B cell (primary cell): ENCODE results near the gene ASXL2. TPM values are rescaled to one million over a fixed set of nuclear protein-coding genes. Genes with fewer than 3 reads are reported as not detected.

Experiments
- ATAC-seq: fragments of 200-7000 bp; cut with Tn5 transposase; one replicate; pipeline ENCODE4 v1.10.0; 2021; ENCODE audit warnings: low read depth, mild to moderate bottlenecking, moderate number of reproducible peaks, moderate library complexity
- CTCF ChIA-PET: fragments of 350-600 bp; sonication (Branson Sonifier 250); formaldehyde crosslinking; loops from one replicate; lab custom pipeline; 2021; ENCODE audit warnings: antibody characterized with exemption, inconsistent platforms; lab: Charles Lee
- POLR2A ChIA-PET: fragments of 350-600 bp; sonication (Branson Sonifier 250); formaldehyde crosslinking; loops from one replicate; lab custom pipeline; 2021; ENCODE audit warnings: antibody characterized with exemption; lab: Charles Lee
- DNase-seq: peaks from one replicate; pipeline ENCODE4 v3.0.0; 2013
- H2AFZ ChIP-seq: 2 replicates; pipeline ENCODE4 v1.6.1; 2012; ENCODE audit warnings: mild to moderate bottlenecking, low read depth, low read length; ENCODE audit not compliant: insufficient read depth, poor library complexity, severe bottlenecking
- H3K27ac ChIP-seq, 2 donors: 1 replicate in 1 of 2; 2 replicates in 1 of 2; pipeline ENCODE4 v1.5.1; 2012 to 2013; ENCODE audit warnings: low read length in 2 of 2, mild to moderate bottlenecking in 2 of 2, moderate library complexity in 1 of 2
- H3K27me3 ChIP-seq, 4 experiments: fragments of 200-600 bp in 1 of 4; sonication (generic) in 1 of 4; replicated peaks in 1 of 4; 1 replicate in 2 of 4; 2 replicates in 2 of 4; pipeline versions ENCODE4 v1.6.1 to v1.7.0; 2013 to 2016; ENCODE audit warnings: low read length in 3 of 4, mild to moderate bottlenecking in 2 of 4, mixed read lengths in 1 of 4, moderate library complexity in 1 of 4; ENCODE audit not compliant: insufficient read depth in 4 of 4, control insufficient read depth in 3 of 4; ENCODE audit errors: control extremely low read depth in 1 of 4
- H3K36me3 ChIP-seq, 2 experiments: replicated peaks in 1 of 2; 1 replicate in 1 of 2; 2 replicates in 1 of 2; pipeline versions ENCODE4 v1.6.1 to v1.7.1; 2013; ENCODE audit warnings: low read length in 1 of 2; ENCODE audit not compliant: insufficient read depth in 2 of 2, control insufficient read depth in 1 of 2; ENCODE audit errors: control extremely low read depth in 1 of 2, extremely low read depth in 1 of 2
- H3K4me1 ChIP-seq, 2 donors: fragments of 200-600 bp in 1 of 2; sonication (generic) in 1 of 2; 1 replicate in 1 of 2; 2 replicates in 1 of 2; pipeline versions ENCODE4 v1.5.1 to v1.6.1; 2013 to 2017; ENCODE audit warnings: low read length in 2 of 2; ENCODE audit not compliant: control insufficient read depth in 2 of 2, insufficient read depth in 2 of 2
- H3K4me2 ChIP-seq: replicated peaks from 2 replicates; pipeline ENCODE3; 2012; ENCODE audit warnings: mild to moderate bottlenecking, low read depth, low read length; ENCODE audit not compliant: poor library complexity, severe bottlenecking
- H3K4me3 ChIP-seq, 5 experiments: fragments of 200-600 bp in 1 of 5; sonication (generic) in 1 of 5; 1 replicate in 3 of 5; 2 replicates in 2 of 5; pipeline versions ENCODE4 v1.5.1 to v1.7.0; 2011 to 2016; ENCODE audit warnings: low read length in 4 of 5, mild to moderate bottlenecking in 4 of 5, low read depth in 2 of 5, control low read depth in 1 of 5, moderate library complexity in 1 of 5; ENCODE audit not compliant: insufficient read depth in 1 of 5; ENCODE audit errors: control extremely low read depth in 1 of 5, extremely low read depth in 1 of 5
- H3K79me2 ChIP-seq: fragments of 200-600 bp; sonication (generic); one replicate; pipeline ENCODE4 v1.6.0; 2016; ENCODE audit warnings: low read length; ENCODE audit not compliant: control insufficient read depth, insufficient read depth
- H3K9ac ChIP-seq: fragments of 200-600 bp; sonication (generic); 2 replicates; pipeline ENCODE4 v1.6.1; 2017; ENCODE audit warnings: mild to moderate bottlenecking, low read length, moderate library complexity
- H3K9me3 ChIP-seq, 3 donors: one replicate each; pipeline versions ENCODE4 v1.6.1 to v1.7.1; 2013; ENCODE audit warnings: low read length in 2 of 3; ENCODE audit not compliant: control insufficient read depth in 2 of 3, insufficient read depth in 1 of 3; ENCODE audit errors: control extremely low read depth in 1 of 3
- H4K20me1 ChIP-seq: 2 replicates; pipeline ENCODE4 v1.6.0; 2012; ENCODE audit warnings: mild to moderate bottlenecking, low read length; ENCODE audit not compliant: insufficient read depth, control insufficient read depth, poor library complexity, severe bottlenecking
- H3K27ac Mint-ChIP-seq: one replicate; pipeline ENCODE4 v1.8.0; 2021; ENCODE audit warnings: mixed read lengths
- H3K27me3 Mint-ChIP-seq: one replicate; pipeline ENCODE4 v1.8.0; 2021; ENCODE audit warnings: mixed read lengths
- H3K4me1 Mint-ChIP-seq: one replicate; pipeline ENCODE4 v1.8.0; 2021; ENCODE audit warnings: mixed read lengths
- H3K4me3 Mint-ChIP-seq: one replicate; pipeline ENCODE4 v1.8.0; 2021; ENCODE audit warnings: mixed read lengths
- H3K9me3 Mint-ChIP-seq: one replicate; pipeline ENCODE4 v1.8.0; 2022; ENCODE audit warnings: mixed read lengths; ENCODE audit not compliant: insufficient read depth
- EZH2 ChIP-seq: IDR thresholded peaks from 2 replicates; pipeline ENCODE4 v1.6.1; 2012; ENCODE audit warnings: borderline replicate concordance, low read depth, mild to moderate bottlenecking, moderate library complexity, low read length; ENCODE audit not compliant: insufficient read depth, poor library complexity, severe bottlenecking
- WGBS: methylation state at CpG from one replicate; pipeline ENCODE4 v1.1.5; 2013; ENCODE audit warnings: missing lambda C conversion rate; ENCODE audit not compliant: insufficient coverage; 5-methylcytosine and 5-hydroxymethylcytosine counted together
- intact Hi-C: fragments of 100-400 bp; cut with micrococcal nuclease; formaldehyde crosslinking; loops from one replicate; pipeline ENCODE4 v1.10.0; 2022
- polyA plus RNA-seq: library from polyadenylated mRNA; depleted of rRNA; stranded (reverse); fragments of >200 nt; gene quantifications from 2 replicates; pipeline ENCODE4 v1.2.3, GENCODE V29; 2012
- total RNA-seq, 2 donors: library from RNA; stranded (reverse); fragments of 120-200 nt in 1 of 2; gene quantifications; 1 replicate in 1 of 2; 2 replicates in 1 of 2; pipeline versions ENCODE4 v1.2.3 to v1.2.4, GENCODE V29; 2013 to 2022
- TF ChIP-seq, protein P1 (sequence below): fragments of 200-600 bp; IDR thresholded peaks from one replicate; pipeline ENCODE4 v1.8.0; 2022; ENCODE audit warnings: antibody characterized with exemption, mild to moderate bottlenecking

The ASXL2 gene
- total and polyA plus RNA-seq, 2 donors (not counting 1 experiment from before 2014, with no cell fraction given) = 7.6 to 55.0 TPM

DNA sequence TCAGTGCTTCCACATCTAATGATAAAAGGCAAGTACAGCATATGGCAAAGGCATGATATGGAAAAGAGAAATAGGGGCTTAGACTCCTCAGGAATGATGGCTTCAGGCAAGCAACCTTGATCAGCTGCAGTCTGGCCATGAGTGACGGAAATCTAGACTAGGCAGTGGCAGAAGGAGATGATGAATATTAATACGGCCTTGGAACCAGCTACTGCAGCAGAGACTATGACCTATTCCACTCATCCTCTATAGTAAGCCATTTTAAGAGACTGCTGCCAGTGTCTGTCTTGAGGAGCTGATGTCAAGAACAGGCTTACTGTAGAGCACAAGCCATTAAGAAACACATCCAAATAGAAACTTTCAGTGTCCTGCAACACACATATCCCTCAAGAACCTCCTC, 23.7 kb downstream of the ASXL2 start:
- Mint-ChIP-seq H3K9me3 (no peaks in the 10 kb centered on the region), H3K4me1 (peaks cover 39% of the 10 kb centered on the region), H3K4me3 (no peak overlapping the region), H3K27ac (no peak overlapping the region), H3K27me3 (no peaks in the 10 kb centered on the region)
- intact Hi-C loops = loop anchor here (5.0 kb wide), 1 partner anchor 247 kb away; no protein-coding TSS in a partner anchor
- H3K4me2 ChIP-seq = no peak overlapping the region
- no peak for ATAC-seq
- 90% methylated on average over 2 of the region's 2 CpGs for WGBS
- H3K27me3 ChIP-seq = no peaks in the 10 kb centered on the region
- no peak overlapping the region for H2AFZ ChIP-seq
- H3K79me2 ChIP-seq = peaks cover 67% of the 10 kb centered on the region
- POLR2A ChIA-PET = no interaction called here
- DNase-seq = no peak
- CTCF ChIA-PET = interaction anchor here (0.6 to 4.2 kb wide), 9 partner anchors 12 to 548 kb away, joined by 3 to 41 read pairs (median 4); no protein-coding TSS in a partner anchor
- H3K9ac ChIP-seq = no peak overlapping the region
- H3K9me3 ChIP-seq = no peaks in the 10 kb centered on the region
- TF ChIP-seq, protein P1, sequence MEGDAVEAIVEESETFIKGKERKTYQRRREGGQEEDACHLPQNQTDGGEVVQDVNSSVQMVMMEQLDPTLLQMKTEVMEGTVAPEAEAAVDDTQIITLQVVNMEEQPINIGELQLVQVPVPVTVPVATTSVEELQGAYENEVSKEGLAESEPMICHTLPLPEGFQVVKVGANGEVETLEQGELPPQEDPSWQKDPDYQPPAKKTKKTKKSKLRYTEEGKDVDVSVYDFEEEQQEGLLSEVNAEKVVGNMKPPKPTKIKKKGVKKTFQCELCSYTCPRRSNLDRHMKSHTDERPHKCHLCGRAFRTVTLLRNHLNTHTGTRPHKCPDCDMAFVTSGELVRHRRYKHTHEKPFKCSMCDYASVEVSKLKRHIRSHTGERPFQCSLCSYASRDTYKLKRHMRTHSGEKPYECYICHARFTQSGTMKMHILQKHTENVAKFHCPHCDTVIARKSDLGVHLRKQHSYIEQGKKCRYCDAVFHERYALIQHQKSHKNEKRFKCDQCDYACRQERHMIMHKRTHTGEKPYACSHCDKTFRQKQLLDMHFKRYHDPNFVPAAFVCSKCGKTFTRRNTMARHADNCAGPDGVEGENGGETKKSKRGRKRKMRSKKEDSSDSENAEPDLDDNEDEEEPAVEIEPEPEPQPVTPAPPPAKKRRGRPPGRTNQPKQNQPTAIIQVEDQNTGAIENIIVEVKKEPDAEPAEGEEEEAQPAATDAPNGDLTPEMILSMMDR = no peak
- no peak for TF ChIP-seq EZH2
- H3K4me3 ChIP-seq = no peak overlapping the region
- H3K27ac ChIP-seq = no peak overlapping the region
- H3K4me1 ChIP-seq = peaks cover 11 to 14% of the 10 kb centered on the region in 2 donors
- peaks cover 5 to 6% of the 10 kb centered on the region in 2 experiments for H3K36me3 ChIP-seq
- H4K20me1 ChIP-seq = peaks cover 53% of the 10 kb centered on the region

GRCh38 chr2:25853038-25853638, 25.1 kb downstream of the ASXL2 start:
- TF ChIP-seq EZH2 = no peak
- TF ChIP-seq, protein P1 = no peak
- H3K27ac Mint-ChIP-seq = peak overlapping the region; percentile 54
- Histone ChIP-seq H3K36me3 (peaks cover 5 to 6% of the 10 kb centered on the region in 2 experiments), H3K27me3 (no peaks in the 10 kb centered on the region), H3K4me1 (peaks cover 11 to 14% of the 10 kb centered on the region in 2 donors), H3K27ac (peak overlapping the region in 1 of 2 donors; percentile 11), H3K9ac (no peak overlapping the region), H3K4me3 (no peak overlapping the region), H4K20me1 (peaks cover 38% of the 10 kb centered on the region), H3K4me2 (no peak overlapping the region), H3K9me3 (no peaks in the 10 kb centered on the region), H2AFZ (no peak overlapping the region), H3K79me2 (peaks cover 66% of the 10 kb centered on the region)
- H3K4me1 Mint-ChIP-seq = peaks cover 35% of the 10 kb centered on the region
- no peaks in the 10 kb centered on the region for H3K27me3 Mint-ChIP-seq
- 81% methylated on average over 3 of the region's 5 CpGs for WGBS
- no peaks in the 10 kb centered on the region for H3K9me3 Mint-ChIP-seq
- intact Hi-C loops = loop anchor here (5.0 kb wide), 1 partner anchor 246 kb away; no protein-coding TSS in a partner anchor
- ChIA-PET POLR2A (no interaction called here), CTCF (interaction anchor here (0.9 to 4.2 kb wide), 21 partner anchors 9 to 687 kb away, joined by 3 to 41 read pairs (median 4); no protein-coding TSS in a partner anchor)
- ATAC-seq (peak; percentile 42), DNase-seq (peak; percentile 35)
- H3K4me3 Mint-ChIP-seq = no peak overlapping the region
